HG02798 (cell line): Measurements from ENCODE around the gene PTPRR.

Experiments
- ATAC-seq: cut with Tn5 transposase; IDR thresholded peaks from one replicate; pipeline ENCODE4 v1.9.1; 2021; ENCODE audit warnings: mild to moderate bottlenecking; ENCODE audit not compliant: unreplicated experiment, poor library complexity

PTPRR gene

DNA sequence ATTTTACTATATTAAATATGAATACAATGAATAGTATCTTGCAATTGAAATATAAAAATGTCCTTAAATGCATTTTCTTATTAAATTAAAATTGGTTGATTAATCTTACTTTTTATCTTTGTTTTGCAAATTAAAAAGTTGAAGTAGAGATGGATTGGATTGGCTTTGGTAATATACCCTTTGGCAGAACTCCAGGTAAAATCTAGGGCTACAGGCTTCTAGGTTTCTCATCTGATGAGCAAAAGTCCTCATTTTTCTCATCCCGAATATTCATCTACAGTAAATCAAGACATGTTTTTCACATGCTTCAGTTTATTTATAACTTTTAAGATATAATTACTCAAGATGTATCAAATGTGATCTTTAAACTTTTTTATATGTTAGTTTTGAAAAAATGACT is 2.2 kb downstream of the PTPRR start:
- no peak for ATAC-seq

GRCh38 chr12:70910666-70911065 is 9.9 kb downstream of the PTPRR start:
- ATAC-seq, result no peak

GRCh38 chr12:70908978-70909377 is 11.6 kb downstream of the PTPRR start:
- no peak for ATAC-seq

DNA sequence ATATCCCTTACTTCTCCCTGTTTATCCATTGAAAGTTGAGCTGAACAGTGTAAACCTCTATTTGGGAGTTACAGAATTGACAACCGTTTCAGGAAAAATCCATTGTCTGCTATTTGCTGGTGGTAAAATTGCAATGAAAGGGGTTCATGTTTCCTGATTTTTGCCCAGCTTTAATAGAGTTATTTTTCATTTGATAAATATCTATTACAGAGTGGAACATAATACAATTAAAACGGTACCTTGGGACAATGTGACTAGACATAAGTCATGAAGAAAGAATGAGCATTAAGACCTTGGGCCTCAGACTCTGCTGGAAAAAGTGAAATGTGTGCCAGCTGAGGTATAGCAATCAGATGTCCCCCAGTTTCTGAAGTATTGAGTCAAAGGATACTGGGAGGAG is 13.1 kb downstream of the PTPRR start:
- no peak for ATAC-seq

- ATAC-seq, result no peak
Observed at GRCh38 chr12:70895956-70896355, 24.6 kb downstream of the PTPRR start.

- no peak for ATAC-seq
Observed at GRCh38 chr12:70892593-70892992, 27.9 kb downstream of the PTPRR start.

DNA sequence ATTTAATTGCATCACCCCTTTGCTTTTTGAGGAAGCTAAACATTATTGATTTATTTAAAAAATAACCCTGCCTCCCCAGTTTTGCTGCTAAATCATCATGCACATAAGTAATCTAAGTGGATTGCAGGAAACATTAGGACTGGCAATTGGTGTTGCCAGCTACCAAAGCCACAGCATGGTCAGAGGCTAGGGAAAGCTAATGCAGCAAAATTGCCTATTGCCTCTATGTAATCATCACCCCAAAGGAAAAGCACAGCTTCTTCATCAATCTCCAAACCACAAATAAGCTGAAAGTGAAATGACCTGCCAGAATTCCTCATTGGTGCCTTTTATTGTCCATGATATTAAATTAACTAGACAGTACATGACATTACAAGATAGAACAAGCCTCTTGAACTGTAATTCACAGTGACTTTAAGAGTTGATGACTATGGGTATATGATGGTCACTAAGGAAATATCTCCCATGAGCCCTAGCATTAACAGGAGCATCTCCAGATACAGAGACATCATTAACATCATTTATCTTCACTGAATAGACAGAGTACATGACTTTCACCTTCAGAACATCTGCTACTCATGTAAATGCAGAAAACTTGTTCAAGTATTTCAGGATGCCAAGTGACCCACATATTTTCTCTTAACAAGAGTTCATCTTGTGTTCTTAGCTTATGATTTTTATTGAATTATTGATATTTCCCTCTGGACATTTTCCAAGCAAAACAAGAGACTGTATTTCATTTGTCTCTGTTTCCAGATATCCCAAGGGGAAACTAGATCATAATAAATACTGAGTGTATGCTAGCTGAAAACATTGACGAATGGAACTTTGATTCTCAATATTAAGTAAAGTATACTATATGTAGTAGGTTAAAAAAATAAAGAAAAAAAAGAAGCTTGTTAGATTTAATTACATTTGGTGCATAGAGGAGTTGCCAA is 29.4 kb downstream of the PTPRR start:
- ATAC-seq, result no peak

- no peak for ATAC-seq
Observed at GRCh38 chr12:70885956-70886355, 34.6 kb downstream of the PTPRR start.

- ATAC-seq, result no peak
Observed at GRCh38 chr12:70883855-70884254, 36.7 kb downstream of the PTPRR start.

- no peak for ATAC-seq
Observed at GRCh38 chr12:70880744-70881143, 39.8 kb downstream of the PTPRR start.

DNA sequence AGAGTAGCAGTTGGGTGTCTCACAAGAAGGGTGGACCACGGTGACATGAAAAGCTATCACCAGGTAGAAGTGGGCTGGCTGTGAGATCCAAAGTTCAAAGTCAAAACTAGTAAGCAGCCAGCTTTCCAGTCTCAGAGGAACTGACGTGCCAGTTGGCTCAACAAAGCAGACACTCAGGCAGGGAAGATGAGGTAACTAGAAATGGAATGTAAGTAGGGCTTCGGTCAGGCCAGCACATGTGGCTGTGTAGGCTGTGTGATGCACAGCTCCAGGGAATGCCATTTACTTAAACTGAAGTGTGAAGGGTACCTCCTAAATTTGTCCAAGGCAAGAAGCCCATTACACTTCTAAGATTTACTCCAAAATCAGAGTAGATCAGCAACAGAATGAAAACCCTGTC is 43.6 kb downstream of the PTPRR start:
- no peak for ATAC-seq

DNA sequence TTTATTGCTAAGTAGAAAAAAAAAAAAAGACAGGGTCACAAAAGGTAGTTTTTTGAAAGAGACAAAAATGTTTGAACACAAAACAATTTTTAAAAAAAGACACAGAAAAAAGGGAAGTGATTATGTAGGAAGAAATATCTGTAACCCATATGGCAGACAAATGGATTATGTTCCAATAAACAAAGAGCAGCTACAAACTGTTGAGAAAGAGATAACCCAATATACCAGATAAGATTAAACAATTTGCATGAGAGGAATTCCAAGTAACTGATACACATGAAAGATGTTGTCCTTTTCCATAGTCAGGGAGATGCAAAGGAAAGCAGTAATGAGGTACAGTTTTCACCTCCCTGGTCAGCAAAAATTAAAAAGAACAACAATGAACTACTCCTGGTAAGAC is 44.9 kb downstream of the PTPRR start:
- ATAC-seq, result no peak

DNA sequence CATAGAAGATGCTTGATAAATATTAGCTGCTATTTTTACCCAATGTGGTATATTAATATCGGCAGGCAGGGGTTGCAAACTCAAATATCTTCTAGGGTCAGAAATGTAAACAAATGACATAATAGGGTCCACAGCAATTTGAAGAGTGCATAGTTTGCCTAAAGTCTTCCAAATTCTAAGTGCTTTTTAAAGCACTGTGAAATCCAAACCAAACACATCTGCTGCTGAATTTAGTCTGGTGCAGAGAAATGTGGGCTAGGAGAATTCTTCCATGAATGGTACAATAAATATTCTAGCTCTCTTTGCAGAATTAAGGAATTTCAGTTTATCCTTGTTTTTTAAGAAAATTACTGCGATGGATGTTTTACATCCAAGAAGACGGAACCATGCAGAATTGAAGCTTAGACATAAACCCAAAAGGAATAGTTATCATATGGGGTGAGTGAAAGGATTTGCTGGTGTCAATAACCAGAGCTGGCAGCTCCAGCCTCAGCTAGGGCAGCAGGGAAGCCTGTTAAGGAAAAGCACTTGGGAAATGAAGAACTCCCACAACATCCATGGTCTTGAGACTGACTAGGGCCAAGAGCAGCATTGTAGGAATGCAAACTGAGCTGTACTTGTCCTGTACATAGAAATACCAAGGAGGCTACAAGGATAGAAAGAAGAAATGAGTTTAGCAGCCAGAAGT is 65.5 kb downstream of the PTPRR start:
- no peak for ATAC-seq

DNA sequence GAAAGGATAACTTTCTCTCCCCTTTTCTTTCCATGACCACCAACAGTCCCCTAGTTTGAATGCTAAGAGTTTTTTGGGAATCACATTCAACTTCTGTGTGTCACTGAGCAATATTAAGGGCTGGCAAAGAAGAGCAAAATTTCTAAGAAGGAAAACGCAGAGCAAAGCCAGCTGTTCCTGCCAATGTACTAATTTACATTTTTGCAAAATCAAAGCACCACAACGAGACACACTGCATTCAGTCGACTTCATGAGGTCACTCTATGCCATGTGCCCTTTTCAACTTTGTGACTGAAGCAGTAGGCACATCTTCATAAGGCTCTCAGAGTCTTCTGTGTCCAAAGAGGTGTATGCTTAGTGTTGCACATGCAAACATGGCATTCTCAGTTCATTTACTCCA is 66.4 kb downstream of the PTPRR start:
- ATAC-seq, result no peak

GRCh38 chr12:70853326-70853725 is 67.2 kb downstream of the PTPRR start:
- ATAC-seq, result no peak

GRCh38 chr12:70852416-70853150 is 68.0 kb downstream of the PTPRR start:
- ATAC-seq, result no peak

GRCh38 chr12:70849265-70849960 is 71.1 kb downstream of the PTPRR start:
- no peak for ATAC-seq

GRCh38 chr12:70847871-70848270 is 72.7 kb downstream of the PTPRR start:
- ATAC-seq, result no peak

GRCh38 chr12:70845268-70845667 is 75.3 kb downstream of the PTPRR start:
- no peak for ATAC-seq

- no peak for ATAC-seq
Observed at GRCh38 chr12:70843363-70843762, 77.2 kb downstream of the PTPRR start.
